Umbilical cord (tissue), 2 donors: ENCODE measurements around the gene DNASE2B. TPM values are rescaled to one million over a fixed set of nuclear protein-coding genes. Genes with fewer than 3 reads are reported as not detected.

Experiments
- DNase-seq: peaks from one replicate; pipeline ENCODE4 v3.0.0-alpha.2; 2015; ENCODE audit warnings: low spot score
- total RNA-seq: library from RNA; depleted of rRNA; stranded (reverse); fragments of >200 nt; gene quantifications from one replicate; pipeline ENCODE4 v1.2.3, GENCODE V29; 2014; ENCODE audit warnings: low replicate concordance; ENCODE audit not compliant: insufficient read depth

The DNASE2B gene
- total RNA-seq, result not detected

GRCh38 chr1:84398175-84399155 is at the start of gene DNASE2B:
Gene DNASE2B, plus strand, starts transcription at chr1:84398484. Its CDS starts 81 bp downstream, at chr1:84398565.
- no peak for DNase-seq

GRCh38 chr1:84348759-84349158 is 49.5 kb upstream of the DNASE2B start:
- no peak for DNase-seq

GRCh38 chr1:84350104-84350503 is 48.2 kb upstream of the DNASE2B start:
- no peak for DNase-seq

- no peak for DNase-seq
These were observed 47.7 kb upstream of the DNASE2B start for GRCh38 chr1:84350550-84350949.

DNA sequence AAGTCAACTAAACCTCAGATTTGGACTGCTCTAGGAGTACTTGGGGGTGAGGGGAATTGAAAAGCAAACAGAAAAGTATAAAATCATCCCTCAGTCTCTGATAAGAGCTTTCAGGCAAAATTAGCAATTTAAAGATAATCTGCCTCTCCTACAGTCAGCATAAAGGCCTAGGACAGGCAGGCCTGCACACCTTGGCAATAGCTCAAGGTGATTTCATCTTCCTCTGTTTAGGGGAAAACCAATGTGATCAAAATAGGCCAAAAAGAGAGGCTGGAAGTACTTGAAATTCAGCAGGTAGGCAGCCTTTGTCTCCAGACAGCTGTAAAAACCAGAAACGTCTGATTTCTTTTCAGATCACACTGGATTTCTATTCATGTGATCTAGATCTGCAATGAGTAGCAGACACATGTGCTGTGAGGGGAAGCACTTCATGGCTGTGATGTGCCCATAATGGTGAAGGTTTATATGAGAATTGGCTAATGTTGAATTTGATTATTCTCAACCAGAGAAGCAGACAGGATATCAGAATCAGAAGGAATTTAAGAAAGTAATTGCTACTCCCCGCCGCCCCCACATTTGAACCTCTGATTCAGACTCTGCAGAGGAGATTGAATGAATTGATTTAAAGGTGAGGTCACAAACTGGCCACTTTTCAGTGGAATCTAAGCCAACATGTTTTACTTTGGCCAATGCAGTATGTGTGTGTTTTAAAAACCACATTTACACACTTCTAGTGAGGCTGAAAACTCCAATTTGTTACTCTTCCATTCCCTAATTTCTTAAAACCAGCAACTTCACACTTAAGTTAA is 45.8 kb upstream of the DNASE2B start:
- DNase-seq, result no peak

- DNase-seq, result peak; percentile 67
These were observed 44.6 kb upstream of the DNASE2B start for GRCh38 chr1:84353695-84354094.

DNA sequence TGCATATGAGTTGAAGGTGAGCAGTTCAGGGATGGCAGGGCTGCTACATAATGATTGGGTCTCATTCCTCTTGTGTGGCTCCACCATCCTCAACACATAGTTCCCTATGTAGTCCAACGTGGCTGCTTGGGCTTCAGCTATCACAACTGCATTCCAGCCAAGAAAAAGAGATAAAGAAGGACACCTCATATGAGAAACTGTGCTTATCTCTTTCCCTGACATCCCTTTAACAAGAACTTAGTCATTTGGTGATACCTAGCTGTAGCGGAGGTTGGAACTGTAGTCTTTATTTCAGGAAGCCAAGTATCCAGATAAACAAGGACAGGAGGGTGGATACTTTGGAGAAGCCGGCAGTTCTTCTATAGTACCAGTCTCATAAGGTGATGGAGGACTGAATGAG is 42.7 kb upstream of the DNASE2B start:
- DNase-seq, result no peak

- DNase-seq, result no peak
These were observed 41.4 kb upstream of the DNASE2B start for GRCh38 chr1:84356881-84357280.

GRCh38 chr1:84358695-84359094 is 39.6 kb upstream of the DNASE2B start:
- no peak for DNase-seq

DNA sequence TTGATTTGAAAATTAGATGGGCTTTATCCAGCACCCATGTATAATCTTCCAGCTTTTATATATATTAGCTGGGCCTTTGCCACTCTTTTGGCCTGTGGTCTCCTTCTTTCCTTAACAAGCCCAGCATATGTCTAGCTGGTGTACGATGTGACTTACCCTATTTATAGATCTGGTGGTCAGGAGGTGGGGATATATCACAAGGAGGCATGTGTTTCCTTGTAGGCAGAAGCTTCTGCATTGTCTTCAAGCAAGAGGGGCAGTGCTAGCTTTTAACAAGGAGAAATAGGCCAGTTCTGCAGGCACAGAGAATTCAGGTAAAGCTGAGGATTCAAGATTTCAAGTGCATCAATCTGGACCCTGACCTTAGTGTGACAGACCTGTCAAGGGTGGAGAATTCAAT is 38.0 kb upstream of the DNASE2B start:
- no peak for DNase-seq

GRCh38 chr1:84361796-84362195 is 36.5 kb upstream of the DNASE2B start:
- no peak for DNase-seq

DNA sequence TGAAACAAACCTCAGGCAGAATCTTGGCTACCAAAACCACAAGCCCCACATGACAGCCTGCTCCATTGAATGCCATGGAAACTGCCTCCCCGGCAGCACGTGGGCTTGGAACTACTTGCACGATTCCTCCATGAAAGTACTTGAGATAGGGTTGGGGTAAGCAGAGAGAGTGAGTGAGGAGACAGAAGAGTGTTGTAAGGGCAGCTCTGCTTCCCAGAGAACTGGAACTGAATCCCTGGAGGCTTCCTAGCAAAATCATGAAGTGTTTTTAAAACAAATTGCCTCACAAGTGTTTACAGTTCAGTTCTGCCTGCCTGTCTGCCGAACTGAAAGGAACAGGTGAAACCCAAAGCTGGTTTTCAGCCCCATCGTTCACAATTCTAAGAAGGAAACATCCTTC is 35.3 kb upstream of the DNASE2B start:
- no peak for DNase-seq

DNA sequence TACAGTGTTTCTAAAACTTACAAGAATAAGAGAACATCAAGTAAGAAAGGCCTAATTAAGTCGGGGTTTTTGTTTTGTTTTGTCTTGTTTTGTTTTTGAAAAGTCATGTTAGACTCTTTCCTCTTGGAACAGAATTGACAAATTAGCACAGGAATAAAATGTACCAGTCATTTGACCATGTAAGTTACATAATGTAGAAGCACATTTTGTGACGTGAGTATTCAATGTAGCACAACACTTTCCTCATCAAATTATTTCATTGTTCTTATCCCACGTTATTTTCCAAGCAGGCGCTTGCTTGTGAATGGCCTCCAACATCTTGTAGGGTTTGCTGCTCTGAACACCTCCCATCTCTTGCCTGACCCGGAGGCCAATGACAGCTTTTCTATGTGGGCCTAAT is 34.7 kb upstream of the DNASE2B start:
- DNase-seq, result no peak

GRCh38 chr1:84365225-84366221 is 32.8 kb upstream of the DNASE2B start:
- peak; percentile 41 for DNase-seq

DNA sequence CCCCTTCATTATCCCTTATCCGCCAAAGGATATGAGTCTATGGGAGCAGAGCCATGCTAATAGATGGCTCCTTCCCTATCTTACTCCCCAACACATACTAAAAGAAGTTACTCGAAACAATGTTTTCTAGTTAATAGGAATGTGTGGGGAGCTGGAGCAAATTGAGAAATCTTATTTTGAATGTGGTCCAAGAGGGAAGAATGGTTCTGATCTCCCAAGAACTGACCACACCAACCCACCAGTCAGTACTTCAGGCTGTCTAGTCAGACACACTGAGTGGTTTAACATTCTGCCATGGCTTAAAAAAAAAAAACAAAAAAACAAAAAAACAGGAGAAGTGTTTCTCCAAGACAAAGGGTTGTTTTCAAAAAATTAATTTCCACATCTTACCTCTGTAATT is 31.5 kb upstream of the DNASE2B start:
- no peak for DNase-seq

GRCh38 chr1:84367219-84367618 is 31.1 kb upstream of the DNASE2B start:
- no peak for DNase-seq

DNA sequence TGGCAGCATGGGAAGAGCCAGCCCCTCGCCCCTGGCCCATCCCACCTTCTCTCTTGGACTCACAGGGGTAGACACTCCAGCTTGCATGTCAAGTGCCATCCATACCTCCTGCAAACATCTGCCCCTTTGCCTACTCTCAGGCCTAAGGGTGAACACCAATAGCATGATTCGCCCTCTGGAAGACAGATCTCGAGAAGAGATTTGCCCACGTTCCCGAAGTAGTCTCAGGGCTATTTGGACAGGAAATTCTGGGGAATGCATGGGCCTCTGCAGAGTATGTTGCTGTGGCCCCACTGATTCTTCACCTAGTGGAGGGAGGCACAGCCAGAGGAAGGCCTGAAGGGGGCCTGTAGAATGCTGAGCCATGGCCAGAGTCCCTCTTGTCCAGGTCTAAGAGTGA is 29.8 kb upstream of the DNASE2B start:
- no peak for DNase-seq

DNA sequence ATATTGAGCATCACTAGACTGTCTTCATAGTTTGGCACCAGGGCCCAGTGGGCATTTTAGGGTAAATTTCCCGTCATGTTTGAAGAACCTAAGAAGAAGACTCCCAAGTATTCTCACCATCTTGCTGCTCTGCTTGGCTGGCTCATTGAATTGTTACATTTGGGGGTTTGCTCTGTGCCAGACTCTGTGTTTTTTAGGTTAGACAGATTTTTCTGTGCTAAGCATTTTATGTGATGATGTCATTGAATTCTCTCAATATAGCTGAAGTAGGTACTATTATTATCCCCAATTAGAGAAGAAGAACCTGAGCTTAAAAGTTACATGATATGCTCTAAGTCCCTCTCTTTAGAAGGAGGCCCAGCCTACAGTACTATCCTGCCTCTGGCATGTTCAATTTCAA is 28.0 kb upstream of the DNASE2B start:
- DNase-seq, result no peak

GRCh38 chr1:84370831-84371394 is 27.4 kb upstream of the DNASE2B start:
- no peak for DNase-seq

DNA sequence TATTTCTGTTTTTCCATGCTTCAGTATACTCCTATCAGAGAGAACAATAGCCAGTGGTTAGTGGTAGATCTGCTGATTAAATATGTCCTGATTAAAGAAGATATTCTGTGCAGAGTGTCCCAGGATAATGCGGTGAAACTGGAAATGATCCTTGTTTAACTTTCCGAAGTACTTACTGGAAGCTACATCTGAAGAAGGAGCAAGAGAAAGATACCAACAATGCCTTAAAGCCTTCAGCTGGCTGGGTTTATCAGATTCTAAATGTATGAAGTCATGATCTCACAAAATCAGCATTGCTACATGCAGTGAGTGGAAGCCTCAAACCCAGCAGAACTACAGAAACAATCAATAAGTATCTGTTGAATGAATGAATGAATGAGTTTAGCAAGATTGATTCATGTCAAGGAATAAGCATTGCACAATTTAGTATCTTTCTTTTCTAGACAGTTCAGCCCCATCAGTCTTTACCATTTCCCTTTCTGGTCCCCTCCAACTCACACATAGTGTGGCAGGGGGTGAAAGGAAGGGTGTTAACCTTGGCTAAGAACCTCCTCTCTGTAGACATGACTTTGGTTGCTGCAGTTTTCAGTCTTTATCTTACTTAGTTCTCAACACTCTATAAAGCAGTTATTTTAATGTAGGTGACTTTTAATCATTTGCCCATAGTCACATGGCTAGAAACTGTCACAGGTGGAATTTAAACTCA is 24.7 kb upstream of the DNASE2B start:
- DNase-seq, result peak; percentile 64
